Tibial nerve (tissue), 4 donors: ENCODE results near the gene ST6GALNAC3.

Experiments
- EP300 ChIP-seq, 2 donors: sonication (generic); formaldehyde crosslinking; IDR thresholded peaks; one replicate each; pipeline ENCODE4 v1.6.1; 2017; ENCODE audit warnings: antibody characterized with exemption in 2 of 2, mild to moderate bottlenecking in 1 of 2
- TF ChIP-seq, protein P1 (sequence below), 5 experiments: fragments of 200-600 bp in 3 of 5; fragments of 450-650 bp in 2 of 5; sonication (generic) in 3 of 5; IDR thresholded peaks; one replicate each; pipeline ENCODE4 v1.5.1; 2016 to 2019; ENCODE audit warnings: antibody characterized with exemption in 5 of 5, mild to moderate bottlenecking in 3 of 5, moderate library complexity in 2 of 5

- TF ChIP-seq, protein P1, sequence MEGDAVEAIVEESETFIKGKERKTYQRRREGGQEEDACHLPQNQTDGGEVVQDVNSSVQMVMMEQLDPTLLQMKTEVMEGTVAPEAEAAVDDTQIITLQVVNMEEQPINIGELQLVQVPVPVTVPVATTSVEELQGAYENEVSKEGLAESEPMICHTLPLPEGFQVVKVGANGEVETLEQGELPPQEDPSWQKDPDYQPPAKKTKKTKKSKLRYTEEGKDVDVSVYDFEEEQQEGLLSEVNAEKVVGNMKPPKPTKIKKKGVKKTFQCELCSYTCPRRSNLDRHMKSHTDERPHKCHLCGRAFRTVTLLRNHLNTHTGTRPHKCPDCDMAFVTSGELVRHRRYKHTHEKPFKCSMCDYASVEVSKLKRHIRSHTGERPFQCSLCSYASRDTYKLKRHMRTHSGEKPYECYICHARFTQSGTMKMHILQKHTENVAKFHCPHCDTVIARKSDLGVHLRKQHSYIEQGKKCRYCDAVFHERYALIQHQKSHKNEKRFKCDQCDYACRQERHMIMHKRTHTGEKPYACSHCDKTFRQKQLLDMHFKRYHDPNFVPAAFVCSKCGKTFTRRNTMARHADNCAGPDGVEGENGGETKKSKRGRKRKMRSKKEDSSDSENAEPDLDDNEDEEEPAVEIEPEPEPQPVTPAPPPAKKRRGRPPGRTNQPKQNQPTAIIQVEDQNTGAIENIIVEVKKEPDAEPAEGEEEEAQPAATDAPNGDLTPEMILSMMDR (IDR thresholded peaks at IDR 0.05), result no peak
- no peak for TF ChIP-seq EP300 (IDR thresholded peaks at IDR 0.05)
Observed at GRCh38 chr1:76225526-76225925, 151.0 kb downstream of the ST6GALNAC3 start.
